ENCODE data around the gene FMNL2. TPM values are rescaled to one million over a fixed set of nuclear protein-coding genes. Genes with fewer than 3 reads are reported as not detected.
A peak's percentile ranks its signal among the peaks of the same experiment; 100 is the strongest.
"Not testable (repeated sequence)": the region's sequence is repeated elsewhere in the genome, so short reads cannot be mapped to it uniquely, and the experiment has no call there.

Gene FMNL2
- total RNA-seq, 1 donor from 2014 or later: 69.7 TPM

GRCh38 chr2:152470861-152471854 lies 136.2 kb downstream of the FMNL2 start:
- no peak for DNase-seq (ENCODE audit: low read depth)

- no peak for DNase-seq (ENCODE audit: low read depth)
These were observed 137.5 kb downstream of the FMNL2 start for GRCh38 chr2:152472481-152472887.

GRCh38 chr2:152473151-152473857 lies 138.3 kb downstream of the FMNL2 start:
- DNase-seq (ENCODE audit: low read depth): peak; percentile 55

- not testable (repeated sequence) for DNase-seq (ENCODE audit: low read depth)
These were observed 139.5 kb downstream of the FMNL2 start for GRCh38 chr2:152474523-152474922.

- no peak for DNase-seq (ENCODE audit: low read depth)
These were observed 141.0 kb downstream of the FMNL2 start for GRCh38 chr2:152475982-152476381.

DNA sequence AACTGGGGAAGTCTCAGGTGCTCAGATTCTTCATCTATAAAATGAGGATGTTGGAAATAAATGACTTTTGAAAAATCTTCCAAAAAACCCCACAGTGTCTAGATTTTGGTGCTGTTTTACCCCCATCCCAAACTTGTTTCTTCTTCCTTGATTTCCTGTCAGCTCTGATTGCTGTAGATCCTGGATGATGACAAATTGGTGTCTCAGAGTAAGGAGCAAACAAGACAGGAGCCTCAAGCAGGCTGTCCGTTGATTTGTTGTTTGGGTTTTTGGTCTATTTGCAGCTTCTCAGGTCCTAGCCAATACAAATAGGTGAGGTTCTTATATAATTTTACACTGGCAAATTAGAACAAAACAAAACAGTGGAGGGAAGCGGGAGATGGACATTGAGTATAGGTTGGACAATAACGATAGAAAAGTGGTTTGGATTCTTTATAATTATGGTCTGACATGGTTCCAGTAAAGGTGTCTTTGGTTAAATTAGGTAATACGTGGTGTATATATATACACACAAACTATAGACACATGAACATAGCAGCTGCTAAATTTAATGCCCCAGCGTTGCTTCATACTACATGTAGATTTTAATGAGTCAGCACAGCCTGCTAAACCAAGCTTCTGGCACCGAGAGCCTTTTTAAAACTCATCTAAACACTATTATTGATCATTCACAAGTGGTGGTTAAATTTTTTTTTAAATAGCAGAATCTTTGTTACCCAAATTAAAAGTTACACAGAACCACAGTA lies 142.5 kb downstream of the FMNL2 start:
- DNase-seq (ENCODE audit: low read depth): no peak

DNA sequence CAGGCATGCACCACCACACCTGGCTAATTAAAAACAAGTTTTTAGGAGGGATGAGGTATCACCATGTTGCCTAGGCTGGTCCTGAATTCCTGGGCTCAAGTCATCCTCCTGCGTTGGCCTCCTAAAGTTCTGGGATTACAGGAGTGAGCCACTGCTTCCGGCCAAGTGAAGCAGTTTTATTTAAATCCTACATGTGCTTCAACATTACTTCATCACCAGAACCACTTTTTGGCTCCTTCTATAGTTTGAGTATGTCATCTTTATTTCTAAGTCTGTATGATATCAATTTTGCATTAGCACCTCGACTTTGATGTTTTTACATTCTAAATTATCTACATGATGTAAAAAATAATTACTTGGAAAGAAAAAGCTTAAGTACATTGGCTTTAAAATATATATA lies 144.3 kb downstream of the FMNL2 start:
- no peak for DNase-seq (ENCODE audit: low read depth)

DNA sequence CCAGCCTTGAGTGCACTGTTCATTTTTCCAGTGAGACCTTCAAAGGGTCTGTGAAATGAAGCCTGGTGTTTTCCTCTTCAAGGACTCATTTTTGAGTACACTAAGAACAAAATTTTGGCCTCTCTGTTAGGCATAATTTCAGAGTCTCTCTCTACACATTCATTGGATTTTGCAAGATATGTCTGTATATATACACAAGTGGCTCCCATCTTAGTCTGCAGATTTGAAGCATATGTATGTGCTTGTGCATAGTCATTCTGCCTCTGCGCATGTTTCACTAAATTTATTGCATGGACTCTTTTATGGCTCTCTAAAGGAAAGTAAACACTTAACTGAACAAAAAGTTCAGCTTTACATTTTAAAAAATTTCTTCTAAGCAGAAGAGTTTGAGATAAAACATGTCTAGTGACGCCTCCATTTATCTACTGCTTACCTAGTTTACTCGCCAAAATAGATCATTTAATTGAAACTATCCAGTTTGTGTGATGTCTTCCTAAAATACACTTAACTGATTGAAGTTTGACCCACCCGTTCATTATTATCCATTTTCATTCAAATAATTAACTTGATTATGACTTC lies 145.9 kb downstream of the FMNL2 start:
- DNase-seq (ENCODE audit: low read depth): no peak

DNA sequence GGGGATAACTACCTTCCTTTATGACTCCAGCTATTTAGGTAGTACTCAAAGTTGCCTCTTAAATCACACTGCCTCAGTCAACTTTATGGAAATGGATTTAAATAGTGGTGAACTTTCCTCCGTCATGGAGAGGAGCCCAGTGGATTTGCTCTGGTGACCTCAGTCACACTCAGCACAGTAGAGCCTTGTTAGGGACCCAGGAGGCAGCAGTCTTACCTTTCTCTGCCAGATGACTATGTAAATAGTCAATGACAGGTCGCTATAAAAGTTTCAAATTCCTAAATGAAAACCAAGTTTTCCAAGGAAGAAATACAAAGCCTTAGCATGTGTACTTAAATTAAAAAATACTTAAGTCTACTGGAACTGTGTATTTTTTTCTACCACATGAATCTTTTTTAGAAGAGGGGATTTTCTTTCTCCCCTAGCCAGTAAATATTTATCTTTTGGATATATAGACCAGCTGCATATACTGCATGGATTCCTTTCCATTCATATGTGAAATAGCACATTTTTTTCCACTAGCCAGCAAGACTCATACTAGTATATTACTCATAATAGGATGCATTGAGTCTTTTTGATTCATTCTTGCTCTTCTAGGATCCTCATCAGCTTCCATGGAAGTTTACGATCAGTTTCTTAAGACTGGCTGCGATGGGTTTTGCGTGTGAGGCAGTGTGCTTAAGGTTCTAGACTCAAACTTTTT lies 147.1 kb downstream of the FMNL2 start:
- no peak for DNase-seq (ENCODE audit: low read depth)

DNA sequence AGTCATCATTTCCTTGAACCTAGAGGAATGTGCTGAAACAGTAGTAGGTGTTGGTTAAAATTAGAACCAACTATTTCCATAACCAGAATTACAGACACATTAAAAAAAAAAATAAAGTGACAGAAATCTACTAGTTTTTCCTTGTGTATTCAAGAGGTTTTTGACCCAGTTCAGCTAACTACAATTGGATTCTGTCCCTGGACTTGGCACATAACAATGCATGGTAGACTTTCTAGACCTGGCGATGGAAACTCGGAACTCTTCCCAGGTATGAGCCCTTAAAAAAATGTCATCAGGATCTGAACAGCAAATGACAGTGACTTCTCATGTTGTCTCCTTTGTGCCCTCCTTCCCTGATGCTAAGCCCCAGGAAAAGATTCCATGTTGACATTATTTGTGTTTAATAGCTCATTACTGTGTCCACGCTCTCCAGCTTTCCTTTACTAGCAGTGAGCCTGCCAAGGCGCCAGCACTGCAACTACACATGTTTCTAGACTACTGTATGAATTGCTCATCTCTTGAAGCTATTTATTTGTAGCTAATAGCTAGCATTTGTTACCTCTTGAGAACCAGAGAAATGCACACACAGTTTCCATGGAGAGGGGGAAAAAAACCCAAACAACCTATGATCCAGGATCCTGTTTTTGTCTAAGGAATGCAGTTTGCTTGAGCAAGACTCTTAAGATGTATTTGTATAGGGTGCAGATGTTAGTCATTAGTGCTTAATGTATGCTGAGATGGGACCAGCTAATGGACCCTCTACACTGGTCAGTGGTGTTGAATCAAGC lies 148.5 kb downstream of the FMNL2 start:
- peak; percentile 64 for DNase-seq (ENCODE audit: low read depth)

DNA sequence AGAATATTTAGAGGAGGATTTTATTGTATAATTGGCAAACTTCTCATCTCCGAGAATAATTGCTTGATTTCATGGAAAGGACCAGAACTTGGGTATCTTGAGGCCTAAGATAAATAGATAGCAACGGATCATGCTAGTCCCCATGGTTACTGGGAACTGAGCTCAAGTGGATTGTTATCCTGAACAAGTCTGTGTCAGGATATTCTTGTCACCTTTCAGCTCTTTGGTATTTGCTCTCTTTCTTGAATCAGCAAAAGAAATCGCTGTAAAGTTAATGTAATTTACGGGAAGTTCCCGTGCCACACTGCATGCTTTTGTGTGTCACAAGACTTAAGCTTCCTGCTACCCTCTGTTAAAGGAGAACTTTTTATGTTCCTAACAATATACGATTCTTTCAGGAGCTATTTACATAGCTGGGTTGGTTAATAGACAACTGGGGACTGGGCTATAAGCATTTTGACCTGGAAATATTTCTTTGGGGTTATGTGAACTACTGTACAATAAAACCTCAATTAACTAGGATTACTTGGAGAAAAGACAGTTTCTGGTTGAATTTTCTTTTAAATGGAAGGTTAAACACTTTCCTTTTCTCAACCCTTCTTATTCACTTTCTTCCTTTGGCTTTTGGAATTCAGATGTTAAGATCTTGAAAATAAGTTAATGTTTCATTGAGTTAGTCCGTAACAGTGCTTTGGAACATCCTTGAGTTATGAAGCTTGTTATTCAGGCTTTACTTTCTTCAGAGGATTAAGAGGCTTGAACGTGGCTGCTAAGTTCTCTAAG lies 151.2 kb downstream of the FMNL2 start:
- DNase-seq (ENCODE audit: low read depth): peak; percentile 97

- DNase-seq (ENCODE audit: low read depth): no peak
These were observed 151.9 kb downstream of the FMNL2 start for GRCh38 chr2:152486737-152487400.

DNA sequence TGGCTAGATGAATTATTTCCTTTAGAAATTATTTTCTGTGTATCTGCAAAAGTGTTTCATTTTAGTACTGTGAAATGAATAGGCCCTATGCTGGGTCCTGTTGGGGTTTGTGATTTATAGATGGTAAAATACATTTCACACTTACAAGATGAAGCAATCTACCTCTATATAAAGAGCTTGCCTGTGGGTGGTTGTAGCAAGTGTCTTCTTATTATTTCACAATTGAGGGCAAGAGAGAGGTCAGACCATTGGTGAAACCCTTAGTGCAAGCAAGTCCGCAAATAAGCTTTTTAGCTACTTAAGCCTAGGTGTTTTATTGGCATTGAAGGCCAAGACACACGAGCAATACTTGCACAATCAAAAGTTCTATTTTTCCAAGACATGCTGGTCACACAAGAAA lies 153.1 kb downstream of the FMNL2 start:
- DNase-seq (ENCODE audit: low read depth): no peak

DNA sequence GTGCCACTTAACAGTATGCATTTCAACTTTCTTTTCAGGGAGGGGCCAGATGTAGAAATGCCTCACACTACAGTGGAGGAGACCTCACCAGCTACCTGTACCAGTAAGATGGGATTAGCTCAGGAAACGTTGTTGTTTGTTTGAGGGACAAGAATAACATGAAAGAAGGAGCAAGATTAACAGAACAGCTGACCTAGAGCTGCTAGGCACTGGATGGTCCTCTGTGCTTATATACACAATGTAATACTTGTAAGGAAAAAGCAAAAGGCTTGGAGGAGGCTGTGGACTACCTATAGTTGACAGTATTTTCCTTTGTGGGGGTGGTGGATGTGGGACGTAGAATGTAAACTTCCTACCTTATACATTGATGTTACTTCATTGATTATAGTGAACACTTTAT lies 154.4 kb downstream of the FMNL2 start:
- DNase-seq (ENCODE audit: low read depth): no peak

DNA sequence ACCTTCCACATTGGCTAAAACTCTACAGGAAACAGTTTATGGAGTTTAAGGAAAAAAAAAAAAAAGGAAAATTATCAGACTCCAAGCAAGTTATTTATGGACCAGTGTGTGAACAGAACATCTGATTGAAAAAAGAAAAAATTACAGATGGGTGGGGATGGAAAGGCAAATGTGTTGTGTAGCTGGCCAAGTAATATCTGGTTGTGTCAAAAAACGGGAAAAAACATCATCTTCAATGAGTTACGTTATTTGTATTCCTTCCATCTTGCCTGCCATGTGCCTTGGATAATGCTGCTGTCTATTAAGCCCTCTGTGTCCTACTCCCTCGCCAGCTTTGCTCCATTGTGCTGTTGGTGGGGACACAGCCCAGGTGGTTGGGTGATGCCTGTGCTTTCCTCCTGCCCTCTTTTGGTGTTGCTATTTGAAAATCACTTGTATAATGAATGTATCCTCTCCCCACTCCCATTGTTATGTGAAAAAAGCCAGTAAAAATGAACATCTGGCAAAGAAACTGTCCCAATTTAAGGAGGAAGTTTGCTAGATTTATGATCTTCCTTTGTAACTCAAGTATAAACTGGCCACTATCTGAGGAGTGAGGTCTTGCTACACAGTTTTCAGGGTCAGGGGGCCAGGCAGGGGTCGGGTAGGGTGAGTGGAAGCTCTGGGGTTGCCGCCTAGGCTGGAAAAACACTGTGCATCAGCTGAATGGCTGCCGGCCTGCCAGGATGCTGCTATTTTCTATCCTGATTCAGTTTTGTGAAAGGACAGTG lies 155.9 kb downstream of the FMNL2 start:
- no peak for DNase-seq (ENCODE audit: low read depth)

- DNase-seq (ENCODE audit: low read depth): no peak
These were observed 157.2 kb downstream of the FMNL2 start for GRCh38 chr2:152492131-152492530.

- no peak for DNase-seq (ENCODE audit: low read depth)
These were observed 157.9 kb downstream of the FMNL2 start for GRCh38 chr2:152492911-152493310.

GRCh38 chr2:152493417-152493816 lies 158.4 kb downstream of the FMNL2 start:
- DNase-seq (ENCODE audit: low read depth): no peak
